CD4-positive, alpha-beta T cell treated with Interleukin-6 for 4 hours (primary cell): Measurements from ENCODE around the gene OLFM1.
"Not testable (repeated sequence)": the region's sequence is repeated elsewhere in the genome, so short reads cannot be mapped to it uniquely, and the experiment has no call there.

Experiments used
- DNase-seq: peaks from one replicate; pipeline ENCODE4 v3.0.0-alpha.2; 2020; ENCODE audit warnings: mixed read lengths

The OLFM1 gene

DNA sequence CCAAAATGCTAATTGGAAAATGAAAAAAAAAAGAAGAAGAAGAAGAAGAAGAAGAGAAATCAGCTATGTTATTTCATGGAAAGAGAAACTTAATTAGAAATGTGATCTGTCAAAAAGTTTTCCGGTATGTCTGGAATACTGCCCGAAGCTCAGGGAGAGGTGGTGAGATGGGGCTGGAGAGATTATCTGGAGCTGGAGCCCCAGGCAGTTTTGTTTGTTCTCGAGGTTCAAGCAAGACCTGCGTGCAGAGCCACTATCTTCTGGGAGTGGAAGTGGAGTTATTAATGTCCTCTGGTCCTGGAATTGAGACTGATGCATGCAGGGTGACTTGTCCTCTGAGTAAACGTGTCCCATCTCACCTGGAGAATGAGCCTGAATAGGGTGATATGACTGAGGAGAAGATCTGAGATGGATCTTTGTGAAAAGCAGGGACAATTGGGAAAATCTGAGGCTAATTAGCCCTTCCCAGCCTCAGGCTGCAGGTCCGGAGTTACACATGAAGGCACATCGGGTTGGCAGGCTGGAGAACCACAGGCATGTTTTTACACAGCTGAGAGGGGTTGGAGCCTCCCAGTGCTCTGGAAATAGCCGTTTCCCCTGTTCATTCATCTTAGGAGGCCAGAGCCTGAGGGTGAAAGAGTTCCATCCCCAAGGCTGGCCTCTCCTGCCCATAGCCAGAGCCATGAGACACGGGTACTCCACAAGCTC is 70.5 kb downstream of the OLFM1 start:
- DNase-seq = no peak

GRCh38 chr9:135158564-135158937 is 71.1 kb downstream of the OLFM1 start:
- DNase-seq = no peak

DNA sequence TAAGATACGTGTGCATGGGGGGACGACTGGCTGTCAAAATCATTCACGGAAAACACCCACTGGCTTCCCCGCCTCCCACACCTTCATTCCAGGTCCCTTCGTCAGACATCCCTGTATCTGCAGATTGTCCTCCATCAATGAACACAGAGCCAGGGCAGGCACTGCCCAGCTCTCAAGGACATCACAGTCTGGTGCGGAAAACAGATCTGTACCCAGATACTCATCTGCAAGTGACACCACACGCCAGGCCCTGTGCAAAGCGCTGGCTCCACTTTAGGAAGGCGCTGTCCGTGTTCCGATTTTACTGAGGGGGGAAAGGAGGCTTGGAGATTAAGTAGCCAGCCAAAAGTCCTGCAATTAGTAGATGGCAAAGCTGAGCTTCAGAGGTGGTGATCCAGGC is 72.3 kb downstream of the OLFM1 start:
- DNase-seq = no peak

- no peak for DNase-seq
Observed at GRCh38 chr9:135160862-135161261, 73.4 kb downstream of the OLFM1 start.

- not testable (repeated sequence) for DNase-seq
Observed at GRCh38 chr9:135162599-135162998, 75.1 kb downstream of the OLFM1 start.

GRCh38 chr9:135163023-135163780 is 75.7 kb downstream of the OLFM1 start:
- DNase-seq = no peak

DNA sequence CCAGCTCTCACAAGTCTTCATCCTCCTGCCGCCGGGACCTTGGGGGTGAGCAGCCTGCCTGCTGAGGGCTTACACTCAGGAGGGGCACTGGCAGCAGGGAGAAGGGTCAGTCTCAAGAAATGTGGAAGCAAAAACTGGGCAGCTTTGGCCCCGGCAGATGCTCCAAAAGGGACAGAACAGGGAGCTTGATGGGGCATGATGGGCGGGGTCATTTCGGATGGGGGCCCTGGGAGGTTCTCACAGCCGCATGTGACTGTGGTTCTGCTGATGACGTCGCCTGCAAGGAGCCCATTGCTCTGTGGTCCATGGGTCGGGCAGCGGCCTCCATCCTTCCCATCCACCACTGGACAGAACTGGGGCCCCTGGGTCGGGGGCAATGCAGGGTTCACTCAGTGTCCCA is 76.6 kb downstream of the OLFM1 start:
- no peak for DNase-seq

DNA sequence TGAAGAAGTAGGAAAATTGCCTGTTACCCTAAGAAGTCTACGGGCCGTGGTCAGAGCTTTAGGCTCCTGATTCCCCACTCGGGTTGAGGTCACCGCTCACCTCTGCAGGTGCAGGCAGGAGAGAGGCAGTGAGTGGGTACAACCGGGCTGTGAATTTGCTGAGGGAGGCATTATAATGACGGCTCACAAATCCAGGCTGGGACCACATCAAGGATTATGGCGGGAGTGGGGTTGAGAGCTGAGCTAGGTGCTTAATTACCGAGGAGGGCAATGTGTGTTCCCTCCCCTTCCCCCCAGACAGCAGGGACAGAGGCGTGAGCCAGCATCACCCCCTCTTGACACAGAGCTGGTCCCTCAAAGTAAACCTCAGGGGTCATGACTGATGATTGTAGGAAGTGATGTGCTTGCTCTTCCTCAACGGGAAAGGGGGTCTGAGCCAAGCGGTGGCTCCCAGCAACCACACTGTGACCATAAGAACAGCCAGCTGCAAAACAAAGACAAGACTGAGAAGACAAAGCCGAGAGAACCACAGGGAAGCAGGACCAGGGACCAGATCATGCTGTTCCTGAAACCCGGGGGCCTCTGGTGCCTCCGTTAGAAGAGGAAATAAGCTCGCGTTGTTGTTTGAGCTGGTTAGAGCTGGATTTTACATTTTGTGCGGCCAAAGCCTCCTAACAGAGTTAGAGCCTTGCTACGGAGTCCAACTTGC is 77.7 kb downstream of the OLFM1 start:
- no peak for DNase-seq

- no peak for DNase-seq
Observed at GRCh38 chr9:135165756-135166519, 78.5 kb downstream of the OLFM1 start.

DNA sequence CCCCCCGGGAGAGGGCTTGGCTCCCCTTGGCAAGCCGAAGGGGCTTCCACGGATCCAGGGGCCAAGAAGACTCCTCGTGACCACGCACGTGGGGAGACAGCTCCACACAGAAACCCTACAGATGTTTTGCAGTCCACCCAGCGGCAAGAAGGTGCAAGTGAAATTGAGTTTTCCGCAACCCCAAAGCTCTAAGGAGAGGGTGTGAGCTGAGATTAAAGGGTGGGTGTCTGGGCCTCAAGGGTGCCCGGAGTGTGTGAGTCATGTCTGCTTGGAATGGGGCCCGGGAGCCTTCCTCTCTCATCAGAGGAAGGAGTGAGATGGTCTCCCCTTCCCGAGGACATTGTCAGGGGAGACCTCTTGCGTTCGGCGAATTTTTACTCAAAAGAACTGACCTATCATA is 79.1 kb downstream of the OLFM1 start:
- DNase-seq = no peak

GRCh38 chr9:135167356-135167755 is 79.9 kb downstream of the OLFM1 start:
- DNase-seq = no peak

- DNase-seq = no peak
Observed at GRCh38 chr9:135167849-135168655, 80.6 kb downstream of the OLFM1 start.

DNA sequence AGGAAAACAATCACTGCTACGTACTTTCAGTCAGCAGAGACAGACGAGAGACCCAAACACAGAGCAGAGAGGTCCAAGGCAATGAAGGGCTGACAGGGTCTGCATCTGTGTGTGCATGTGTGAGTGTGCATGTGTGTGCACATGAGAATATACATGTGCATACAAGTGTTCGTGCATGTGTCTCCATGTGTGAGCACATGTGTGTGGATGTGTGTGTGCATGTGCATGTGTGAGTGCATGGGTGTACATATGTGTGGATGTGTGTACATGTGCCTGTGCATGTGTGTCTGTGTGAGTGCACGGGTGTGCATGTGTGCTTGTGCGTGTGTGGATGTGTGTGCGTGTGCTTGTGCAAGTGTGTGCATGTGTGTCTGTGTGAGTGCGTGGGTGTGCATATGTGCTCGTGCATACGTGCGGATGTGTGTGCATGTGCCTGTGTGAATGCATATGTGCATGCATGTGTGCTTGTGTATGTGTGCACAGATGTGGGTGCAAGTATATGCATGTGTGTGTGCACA is 82.3 kb downstream of the OLFM1 start:
- no peak for DNase-seq

DNA sequence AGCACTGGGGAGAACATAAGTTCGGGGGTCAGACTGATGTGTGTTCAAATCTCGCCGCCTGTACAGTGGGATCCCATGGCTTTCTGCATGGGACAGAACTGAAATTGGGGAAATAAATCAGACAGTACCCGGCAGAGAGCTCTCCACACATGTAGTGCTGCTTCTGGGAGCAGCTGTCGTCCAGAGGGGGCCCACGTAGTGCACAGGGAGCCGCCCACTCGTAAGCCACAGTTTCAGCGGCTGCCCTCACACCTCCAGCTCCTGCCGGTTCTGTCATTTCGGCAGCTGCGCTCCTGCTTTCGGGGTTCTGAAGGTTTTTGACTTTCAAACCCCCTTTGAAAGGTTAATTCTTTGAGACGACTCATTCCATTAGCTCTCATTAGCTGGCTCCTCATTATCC is 83.1 kb downstream of the OLFM1 start:
- DNase-seq = no peak
